T47D (cell line): ENCODE results near the gene ZNF646.

ENCODE experiments used
- DNase-seq, 2 experiments: peaks; one replicate each; pipeline versions ENCODE4 v3.0.0 to v3.0.0-alpha.2; 2011 to 2012; ENCODE audit warnings: low read depth in 1 of 2, low spot score in 1 of 2
- JUND ChIP-seq: IDR thresholded peaks from 2 replicates; pipeline ENCODE4 v1.6.1; 2012; ENCODE audit warnings: low read depth
- in situ Hi-C: cut with HindIII; loops from 2 replicates; pipeline ENCODE4 v1.10.0; 2016; ENCODE audit warnings: low sequenced_read_pairs, low pct_unique_long_range_greater_than_20kb

ZNF646 gene

DNA sequence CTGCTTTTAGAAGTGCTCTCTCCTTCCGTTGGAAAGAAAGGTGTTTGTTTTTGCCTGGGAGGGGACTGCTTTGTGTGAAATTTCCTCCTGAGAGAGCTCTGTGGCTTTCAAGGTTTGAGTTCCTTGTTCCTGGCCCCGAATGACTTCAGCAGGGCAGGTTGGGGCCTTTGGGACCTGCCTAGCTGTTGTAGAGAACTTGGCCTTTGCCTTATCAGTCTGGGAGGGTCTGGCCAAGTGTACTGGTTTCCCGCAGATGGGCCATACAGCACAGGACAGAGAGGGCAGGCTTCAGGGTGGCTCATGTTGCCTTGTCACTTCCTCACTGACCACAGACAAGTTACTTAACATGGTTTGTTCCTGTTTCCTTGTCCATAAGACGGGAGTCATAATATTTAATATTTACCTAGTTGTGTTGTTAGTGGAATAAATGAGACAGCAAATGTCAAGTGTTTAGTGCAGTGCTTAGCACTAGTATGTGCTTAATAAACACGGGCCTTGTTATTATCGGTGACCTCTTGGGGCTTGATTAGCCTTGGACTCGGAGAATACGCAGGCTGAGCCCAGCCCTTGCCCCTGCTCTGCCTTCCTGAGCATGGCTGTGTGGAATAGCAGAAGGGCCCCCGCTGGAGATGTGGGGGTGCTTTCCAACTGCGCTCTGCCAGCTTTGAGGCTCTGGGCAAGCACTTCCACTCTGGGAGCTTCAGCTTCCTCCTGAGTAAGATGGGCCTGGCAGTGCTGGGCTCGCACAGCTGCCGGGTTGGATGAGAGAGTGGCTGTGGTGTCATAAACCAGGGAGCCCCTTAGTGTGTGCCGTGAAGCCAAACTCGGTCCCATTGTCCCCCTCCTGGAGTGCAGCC lies 54.7 kb downstream of the ZNF646 start:
- TF ChIP-seq JUND, result no peak
- DNase-seq, result peak in 1 of 2 experiments; percentile 82
- in situ Hi-C loops, result no loop called here

DNA sequence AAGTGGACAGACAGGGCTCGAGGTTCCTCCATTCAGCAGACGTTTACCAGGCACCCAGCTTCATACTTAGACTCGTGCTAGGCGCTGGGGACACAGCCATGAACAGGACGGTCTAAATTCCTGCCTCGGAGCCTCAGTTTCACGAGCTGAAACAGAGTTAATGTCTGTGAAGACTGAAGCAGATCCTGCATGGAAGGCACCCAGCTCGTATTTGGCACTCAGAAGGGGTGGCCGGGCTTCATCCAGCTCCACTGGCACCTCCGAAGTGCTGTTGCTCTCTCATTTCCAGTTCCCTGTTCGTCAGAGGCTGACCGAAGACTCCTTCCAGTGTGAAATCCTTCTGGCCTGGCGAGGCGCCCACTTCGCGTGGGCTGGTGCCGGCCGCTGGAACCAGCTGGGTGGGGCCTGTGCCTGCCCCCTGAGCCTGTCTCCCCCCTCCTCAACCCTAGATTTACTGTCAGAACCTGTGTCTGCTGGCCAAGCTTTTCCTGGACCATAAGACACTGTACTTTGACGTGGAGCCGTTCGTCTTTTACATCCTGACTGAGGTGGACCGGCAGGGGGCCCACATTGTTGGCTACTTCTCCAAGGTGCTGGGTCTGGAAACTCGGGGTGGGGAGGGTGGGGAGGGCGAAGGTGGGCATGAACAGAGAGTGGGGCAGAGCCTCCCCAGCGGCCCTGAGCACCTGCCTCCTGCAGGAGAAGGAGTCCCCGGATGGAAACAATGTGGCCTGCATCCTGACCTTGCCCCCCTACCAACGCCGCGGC lies 55.5 kb downstream of the ZNF646 start:
- TF ChIP-seq JUND, result no peak
- in situ Hi-C loops, result no loop called here
- DNase-seq, result no peak

DNA sequence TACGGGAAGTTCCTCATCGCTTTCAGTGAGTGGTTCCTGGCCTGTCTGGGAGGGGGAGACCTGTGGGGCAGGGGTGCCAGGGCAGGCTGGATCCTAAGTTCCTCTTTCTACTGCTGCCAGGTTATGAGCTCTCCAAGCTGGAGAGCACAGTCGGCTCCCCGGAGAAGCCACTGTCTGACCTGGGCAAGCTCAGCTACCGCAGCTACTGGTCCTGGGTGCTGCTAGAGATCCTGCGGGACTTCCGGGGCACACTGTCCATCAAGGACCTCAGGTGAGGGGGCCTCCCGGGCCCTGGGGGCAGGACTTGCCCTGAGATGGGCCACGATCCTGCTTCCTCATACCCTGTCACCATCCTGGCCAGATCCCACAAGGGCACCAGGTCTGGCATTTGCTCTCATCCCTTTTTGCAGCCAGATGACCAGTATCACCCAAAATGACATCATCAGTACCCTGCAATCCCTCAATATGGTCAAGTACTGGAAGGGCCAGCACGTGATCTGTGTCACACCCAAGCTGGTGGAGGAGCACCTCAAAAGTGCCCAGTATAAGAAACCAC lies 56.2 kb downstream of the ZNF646 start:
- in situ Hi-C loops, result no loop called here
- no peak for TF ChIP-seq JUND
- DNase-seq, result no peak

DNA sequence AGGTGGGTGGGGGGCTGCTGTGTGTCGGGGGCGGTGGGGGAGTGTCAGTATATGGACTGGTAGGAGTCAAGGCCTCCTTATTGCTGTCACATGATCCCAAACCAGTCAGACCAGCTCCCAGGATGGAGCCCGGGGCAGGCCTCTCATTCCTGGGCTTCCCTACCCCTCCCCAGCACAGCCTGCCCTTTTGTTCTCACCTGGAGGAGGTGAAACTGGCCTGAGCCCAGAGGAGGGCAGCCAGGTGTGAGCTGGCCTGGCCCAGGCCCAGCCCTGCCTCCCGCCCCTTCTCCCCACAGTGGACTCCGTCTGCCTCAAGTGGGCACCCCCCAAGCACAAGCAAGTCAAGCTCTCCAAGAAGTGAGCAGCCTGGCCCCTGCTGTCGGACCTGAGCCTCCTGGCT lies 56.7 kb downstream of the ZNF646 start:
- DNase-seq, result peak; percentile 87 to 98
- in situ Hi-C loops, result no loop called here

DNA sequence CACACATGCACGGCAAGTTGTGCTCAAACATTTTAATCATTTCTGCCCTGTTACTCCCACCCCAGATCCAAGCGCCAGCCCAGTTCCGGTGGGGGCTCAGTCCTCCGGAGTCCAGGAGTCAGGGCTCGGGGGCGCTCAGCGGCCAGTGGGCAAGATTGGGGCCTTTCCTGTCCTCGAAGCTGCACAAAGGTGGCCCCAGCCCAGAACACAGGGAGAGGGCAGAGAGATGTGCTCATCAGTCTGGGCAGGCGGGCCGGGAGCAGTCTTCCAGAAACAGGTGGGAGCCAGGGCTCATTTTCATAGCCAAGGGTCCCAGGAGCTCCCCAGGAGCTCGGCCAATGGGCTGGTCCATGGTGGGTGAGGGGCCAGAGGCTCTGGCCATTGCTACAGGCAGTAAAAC lies 57.2 kb downstream of the ZNF646 start:
- TF ChIP-seq JUND, result no peak
- in situ Hi-C loops, result no loop called here
- DNase-seq, result no peak

More for the DNA sequence above, 56.7 kb downstream of the ZNF646 start:
- TF ChIP-seq JUND, result no peak

DNA sequence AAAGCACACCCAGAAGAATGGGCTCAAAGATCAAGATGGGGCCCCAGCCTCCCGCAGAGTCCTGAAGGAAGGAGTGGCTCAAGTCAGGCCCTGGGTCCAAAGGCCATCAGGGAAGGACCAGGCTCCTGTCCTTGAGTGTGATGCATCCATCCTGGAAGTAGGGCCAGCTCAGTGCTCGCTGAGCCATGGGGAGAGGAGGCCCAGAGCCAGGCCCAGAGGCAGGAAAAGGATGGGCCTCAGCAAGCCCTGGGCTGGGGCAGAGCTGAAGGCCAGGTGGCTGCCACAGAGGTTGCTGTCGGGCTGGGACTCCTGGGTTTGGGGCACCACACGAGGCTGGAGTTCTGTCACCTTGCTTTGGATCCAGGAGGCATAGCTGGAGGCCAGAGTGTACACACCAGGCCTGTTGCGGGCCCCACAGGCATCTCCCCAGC lies 57.6 kb downstream of the ZNF646 start:
- no peak for TF ChIP-seq JUND
- in situ Hi-C loops, result no loop called here
- DNase-seq, result no peak

DNA sequence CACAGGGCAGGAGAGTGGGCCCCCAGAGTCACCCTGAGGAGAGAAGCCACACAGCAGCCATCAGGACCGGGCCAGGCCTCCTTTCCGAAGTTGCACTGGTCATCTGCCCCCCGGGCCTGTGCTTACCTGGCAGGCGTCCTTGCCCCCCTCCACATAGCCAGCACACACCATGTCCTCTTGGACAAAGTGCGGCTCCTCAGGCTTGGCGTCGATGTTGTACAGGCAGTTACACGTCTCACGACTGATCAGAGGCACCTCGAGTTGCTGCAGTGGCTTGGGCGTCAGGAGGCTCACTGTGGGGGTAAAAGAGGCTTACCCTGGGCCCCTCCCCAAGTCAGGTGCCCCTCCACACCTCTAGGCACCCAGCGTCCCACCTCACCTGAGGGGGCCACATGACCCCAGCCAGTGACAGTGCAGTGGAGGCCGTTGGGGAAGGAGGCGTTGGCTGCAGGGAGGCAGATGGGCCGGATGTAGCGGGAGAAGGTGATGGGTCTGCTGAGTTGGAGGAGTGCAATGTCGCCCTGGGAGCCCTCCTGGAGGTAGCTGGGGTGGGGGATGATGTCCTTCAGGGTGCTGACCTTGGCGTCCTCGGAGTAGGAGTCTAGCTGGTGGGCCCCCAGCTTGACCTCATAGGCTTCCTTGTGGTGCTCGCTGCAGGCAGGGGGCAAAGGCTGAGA lies 58.2 kb downstream of the ZNF646 start:
- in situ Hi-C loops, result no loop called here
- DNase-seq, result no peak
- no peak for TF ChIP-seq JUND

DNA sequence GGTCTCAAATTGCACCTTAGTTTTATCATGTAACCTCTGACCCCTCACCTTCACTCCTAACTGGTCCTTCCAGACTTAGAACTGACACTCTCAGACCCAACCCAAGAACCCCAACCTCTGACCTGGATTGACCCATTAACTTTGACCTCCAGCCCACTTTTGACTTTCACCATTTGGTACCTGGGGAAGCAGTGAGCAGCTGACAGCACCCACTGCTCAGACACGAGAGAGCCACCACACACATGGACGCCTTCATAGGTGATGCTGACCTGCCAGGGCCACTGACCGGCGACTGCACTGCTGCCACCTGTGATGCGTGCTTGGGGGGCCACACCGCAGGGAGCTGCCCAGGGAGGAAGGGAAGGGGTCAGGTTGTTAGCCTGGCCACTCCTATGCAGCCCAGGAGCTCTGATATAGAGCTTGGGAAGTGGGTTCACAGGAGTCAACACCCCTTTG lies 58.9 kb downstream of the ZNF646 start:
- no peak for TF ChIP-seq JUND
- in situ Hi-C loops, result no loop called here
- DNase-seq, result no peak
